ENCODE data around the gene FRMPD4.

FRMPD4 gene

DNA sequence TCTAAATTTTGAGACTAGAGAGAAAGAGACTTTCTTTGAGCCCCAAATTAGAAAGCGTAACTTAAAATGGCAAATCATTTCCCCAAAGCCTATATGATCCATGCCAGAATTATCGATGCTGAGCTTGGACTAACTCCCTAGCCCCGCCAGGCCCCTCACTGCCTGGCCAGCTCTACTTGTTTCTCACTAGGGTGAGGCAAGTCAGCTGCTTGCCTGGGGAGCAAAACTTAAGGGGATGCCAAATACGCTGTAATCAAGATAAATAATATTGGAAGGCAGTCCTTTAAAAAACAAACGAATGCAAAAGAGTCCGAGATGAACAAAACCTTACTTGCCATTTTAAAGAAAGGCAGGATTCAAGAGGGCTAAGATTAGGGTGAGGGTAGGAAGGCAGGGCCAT is 236.0 kb downstream of the FRMPD4 start:
- no peak for DNase-seq

DNA sequence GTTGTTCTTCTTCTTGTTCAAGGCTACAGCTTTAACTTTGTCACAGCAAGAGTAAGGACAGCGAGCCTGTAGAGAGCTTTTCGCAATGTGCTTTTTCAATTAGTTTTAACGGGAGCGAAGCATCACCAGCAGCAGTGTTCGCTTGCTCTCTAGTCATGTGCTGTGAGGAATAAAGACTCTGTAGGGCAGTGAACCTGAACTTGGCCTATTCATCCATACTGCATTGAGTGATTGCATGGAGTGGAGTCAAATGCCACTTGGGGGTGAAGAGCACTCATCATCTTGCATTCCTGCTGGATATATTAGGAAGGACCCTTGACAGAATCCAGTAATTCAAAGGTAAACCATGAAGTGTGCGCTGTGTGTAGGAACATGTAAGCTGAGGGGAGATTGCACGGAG is 240.0 kb downstream of the FRMPD4 start:
- DNase-seq, result no peak

DNA sequence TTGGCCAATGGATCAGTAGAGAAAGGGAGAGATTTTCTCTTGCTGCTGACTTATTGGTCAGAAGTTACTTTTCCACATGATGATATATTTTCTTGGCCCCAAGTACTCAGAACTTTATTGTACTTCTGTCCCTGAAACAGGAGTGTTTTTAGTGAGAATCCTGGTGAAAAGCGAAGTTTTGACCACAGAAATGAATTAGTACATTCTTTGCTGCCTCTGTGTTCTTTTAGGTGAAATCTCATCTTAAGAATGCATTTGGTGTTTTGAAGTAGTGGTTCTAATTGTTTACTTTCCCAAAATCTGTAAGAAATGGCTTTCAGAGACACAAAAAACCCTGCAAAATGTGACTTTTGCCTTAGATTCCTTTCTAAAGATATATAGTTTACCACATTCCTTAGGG is 240.4 kb downstream of the FRMPD4 start:
- DNase-seq, result no peak

DNA sequence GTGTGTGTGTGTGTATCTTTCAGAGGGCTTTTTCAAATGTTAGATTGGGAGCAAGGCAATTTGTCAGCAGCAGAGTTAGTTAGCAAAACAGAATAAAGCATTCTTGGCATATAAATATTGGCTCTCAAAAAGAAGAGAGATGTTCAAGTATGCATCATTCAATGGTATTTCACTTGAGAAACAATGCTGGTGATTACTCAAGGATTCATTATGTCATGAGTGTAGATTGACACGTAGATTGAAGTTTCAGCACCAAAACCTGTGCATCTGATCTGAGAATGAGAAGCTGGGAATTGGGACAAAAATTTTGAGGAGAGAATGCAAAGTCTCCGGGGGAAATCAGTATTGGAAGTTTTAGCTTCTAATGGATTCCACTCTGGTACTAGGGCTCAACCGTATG is 241.4 kb downstream of the FRMPD4 start:
- DNase-seq, result no peak

DNA sequence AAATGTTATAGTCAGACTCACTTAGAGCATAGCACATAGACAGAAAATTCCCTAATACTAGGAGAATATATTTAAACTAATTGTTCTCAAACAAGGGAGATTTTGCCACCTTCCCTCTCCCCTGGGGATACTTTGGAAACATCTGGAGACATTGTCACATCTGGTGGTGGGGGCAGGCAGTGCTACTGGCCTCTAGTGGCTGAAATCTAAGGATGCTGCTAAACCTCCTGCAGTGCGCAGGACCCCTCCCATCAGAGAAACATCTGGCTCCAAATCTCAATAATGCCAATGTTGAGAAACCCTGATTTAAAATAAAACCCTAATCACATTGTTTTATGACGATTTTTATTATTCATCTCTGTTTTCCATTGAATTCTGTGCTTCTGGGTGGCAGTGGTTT is 244.9 kb downstream of the FRMPD4 start:
- no peak for DNase-seq

DNA sequence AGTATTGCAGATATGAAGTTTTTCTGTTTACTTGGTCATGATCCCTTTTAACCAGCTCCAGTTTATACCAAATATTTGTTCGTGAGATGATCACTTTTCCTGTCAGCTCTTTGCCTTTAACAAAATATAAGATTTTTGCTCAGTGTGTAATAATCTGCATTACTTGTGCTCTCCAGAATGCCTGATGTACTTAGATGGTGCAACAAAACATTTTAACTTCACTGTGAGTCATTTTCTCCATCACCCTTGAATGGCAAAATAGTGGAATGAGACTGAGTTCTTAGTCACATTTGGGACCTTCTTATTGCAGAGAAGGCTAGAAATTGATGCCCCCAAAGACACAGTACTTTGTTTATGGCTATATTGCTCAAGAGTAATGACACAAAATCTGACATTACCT is 252.0 kb downstream of the FRMPD4 start:
- DNase-seq, result no peak

DNA sequence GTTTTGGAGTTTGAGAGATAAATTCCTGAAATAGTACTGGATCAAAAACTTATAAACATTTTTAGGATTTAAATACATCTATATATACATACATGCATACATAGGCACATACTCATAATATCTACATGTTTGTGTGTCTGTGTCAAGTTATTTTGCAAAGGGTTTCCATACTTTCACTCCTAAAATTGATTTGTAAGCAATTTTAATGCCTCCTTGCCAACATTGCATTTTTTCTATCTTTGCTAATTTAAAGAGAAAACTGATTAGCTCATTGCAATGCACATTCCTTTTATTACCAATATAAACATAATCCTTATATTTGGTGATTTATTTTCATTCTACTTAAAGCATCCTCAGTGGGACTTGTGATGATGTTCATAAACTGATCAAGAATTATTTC is 258.3 kb downstream of the FRMPD4 start:
- no peak for DNase-seq

DNA sequence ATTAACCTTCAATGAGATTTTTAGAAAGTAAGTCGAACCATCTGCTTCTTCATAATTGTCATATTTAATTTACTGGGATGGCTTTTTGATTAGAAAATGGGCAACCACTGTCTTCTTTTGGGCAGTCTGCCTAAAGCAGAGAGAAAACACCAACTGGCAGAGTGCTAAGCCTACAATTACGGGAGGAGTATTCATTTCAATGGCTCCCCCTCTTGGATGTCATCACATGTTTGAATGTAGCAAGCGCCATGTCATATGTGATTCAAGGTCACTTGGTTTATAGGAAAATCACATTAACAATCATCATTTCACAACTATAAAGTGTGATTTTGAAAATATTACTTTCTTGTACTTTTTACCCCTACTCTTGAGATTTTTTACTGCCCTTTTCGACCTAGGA is 261.9 kb downstream of the FRMPD4 start:
- no peak for DNase-seq

DNA sequence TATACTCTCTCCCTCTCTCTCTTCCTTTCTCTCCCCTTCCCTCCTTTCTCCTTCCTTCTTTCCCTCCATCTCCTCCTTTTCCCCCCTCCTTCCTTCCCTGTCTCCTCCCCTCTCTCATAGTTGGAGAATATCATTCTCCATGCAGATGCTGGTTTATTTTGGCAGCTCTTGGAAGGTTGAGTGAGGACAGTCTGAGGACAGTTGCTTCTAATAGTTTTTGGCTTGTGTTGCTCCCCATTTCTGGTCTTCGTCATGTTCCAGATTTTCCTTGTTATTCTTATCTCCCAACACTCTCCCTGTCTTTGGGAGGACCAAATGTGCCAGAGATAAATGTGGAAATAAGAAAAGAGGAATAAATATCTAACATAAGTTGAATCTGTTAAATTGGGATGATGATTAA is 263.0 kb downstream of the FRMPD4 start:
- DNase-seq, result no peak

DNA sequence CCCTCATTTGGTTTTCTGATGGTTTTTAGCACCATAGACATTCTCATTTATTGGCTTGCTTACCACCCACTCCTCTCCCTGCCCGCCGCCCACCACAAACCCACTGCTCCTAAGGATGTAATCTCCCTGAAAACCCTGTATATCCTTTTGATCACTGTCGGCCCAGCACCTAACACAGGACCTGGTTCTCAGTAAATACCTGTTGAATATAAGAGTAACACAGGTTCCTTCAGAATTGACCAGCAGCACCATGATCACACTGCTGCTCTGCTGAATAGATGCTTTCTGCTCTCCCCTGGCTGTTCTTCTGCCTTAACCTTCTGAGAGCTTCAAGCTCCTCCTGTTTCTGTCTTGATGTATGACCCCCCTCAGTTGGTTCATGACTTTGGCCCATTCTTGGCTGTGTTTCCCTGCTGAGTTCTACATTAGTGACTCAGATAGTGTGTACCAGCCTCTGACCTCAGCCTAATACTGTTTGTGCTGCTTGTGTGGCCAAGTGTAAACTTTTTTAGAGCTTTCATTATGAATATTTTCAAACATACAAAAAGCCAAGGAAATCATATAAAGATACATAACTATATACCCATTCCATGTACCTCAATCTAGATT is 265.3 kb downstream of the FRMPD4 start:
- no peak for DNase-seq

DNA sequence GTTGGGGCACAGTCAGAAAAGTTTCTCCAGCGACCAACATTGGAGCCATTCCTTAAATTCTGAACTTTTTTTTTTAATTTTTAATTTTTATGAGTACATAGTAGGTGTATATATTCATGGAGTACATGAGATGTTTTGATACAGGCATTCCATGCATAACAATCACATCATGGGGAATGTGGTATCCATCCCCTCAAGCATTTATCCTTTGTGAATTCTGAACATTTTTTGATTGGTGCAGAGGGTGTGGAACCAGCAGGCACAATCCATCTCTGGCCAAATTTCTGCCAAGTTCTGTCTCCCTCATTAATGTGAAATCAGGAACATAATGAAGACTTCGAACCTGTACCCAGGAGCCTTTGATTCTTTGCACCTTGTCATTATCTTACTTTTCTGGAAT is 267.0 kb downstream of the FRMPD4 start:
- no peak for DNase-seq

DNA sequence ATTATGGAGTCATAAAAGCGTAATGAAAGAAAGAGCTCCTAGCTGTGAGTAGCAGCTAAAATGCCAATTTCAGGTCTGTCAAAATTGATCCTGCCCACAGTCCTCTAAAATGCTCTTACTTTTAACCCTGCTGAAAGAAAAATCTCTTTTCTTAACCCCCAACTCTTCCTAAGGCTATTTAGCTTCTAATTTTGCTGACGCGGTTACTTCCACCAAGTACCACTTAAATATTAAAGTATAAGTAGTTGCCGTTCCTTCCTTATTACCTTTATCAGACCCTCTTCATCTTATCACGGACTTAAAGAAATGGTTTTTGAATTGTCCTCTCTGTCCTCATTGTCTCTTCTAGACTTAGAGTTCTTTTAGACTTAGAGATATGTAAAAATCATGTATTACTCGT is 272.2 kb downstream of the FRMPD4 start:
- no peak for DNase-seq

DNA sequence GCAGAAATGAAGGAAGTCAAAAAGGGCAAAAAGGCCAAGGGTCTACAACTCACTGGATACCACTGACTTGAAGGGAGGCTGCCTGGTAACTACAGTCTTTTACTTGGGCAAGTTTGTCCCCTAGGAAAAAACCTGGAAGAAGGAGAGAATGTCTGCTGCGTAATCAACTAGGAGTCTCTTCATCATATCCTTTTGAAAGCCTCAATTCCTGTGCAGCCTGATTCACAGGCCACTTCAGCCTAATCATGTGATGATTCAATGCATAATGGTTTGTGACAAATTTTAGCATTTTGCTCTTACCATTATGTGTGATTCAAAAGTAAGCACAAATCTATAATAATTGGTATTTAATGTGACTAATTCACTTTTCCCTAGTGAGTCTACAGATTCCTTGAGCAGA is 273.6 kb downstream of the FRMPD4 start:
- no peak for DNase-seq

DNA sequence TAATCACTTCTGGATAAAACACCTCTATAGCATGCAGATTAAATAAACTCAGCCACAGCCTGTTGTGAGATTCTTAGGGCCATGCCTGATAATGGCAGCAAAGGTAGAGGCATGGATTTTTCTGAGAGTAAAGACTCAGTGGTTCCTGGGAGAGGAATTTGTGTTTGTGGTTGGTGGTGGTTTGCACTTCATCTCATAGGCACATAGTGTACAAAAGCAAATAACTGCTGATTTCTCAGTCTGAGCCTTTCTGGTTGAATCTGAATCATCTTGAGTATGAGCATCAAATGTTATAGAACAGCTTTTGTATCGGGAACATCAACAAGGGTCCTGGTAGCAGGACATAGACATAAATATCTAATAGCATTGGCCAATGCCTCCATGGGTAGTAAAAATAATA is 274.3 kb downstream of the FRMPD4 start:
- DNase-seq, result no peak

DNA sequence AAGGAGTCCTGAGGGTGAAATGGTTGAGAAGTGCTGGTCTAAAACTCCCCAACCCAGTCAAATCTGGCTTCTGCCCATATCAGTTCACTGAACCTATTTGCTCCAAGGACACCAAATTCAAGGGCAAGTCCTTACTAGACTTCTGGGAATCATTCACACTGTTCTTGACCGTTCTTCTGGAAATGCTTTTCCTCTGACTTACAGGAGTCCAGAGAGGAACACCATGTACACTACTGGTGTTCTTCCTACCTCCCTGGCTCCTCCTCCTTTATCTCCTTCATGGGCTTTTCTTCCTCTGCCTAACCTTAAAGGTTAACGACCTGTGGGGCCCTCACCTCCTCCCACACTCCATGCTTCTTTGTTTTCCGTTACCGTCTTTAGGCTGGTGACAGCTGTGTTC is 281.3 kb downstream of the FRMPD4 start:
- no peak for DNase-seq

DNA sequence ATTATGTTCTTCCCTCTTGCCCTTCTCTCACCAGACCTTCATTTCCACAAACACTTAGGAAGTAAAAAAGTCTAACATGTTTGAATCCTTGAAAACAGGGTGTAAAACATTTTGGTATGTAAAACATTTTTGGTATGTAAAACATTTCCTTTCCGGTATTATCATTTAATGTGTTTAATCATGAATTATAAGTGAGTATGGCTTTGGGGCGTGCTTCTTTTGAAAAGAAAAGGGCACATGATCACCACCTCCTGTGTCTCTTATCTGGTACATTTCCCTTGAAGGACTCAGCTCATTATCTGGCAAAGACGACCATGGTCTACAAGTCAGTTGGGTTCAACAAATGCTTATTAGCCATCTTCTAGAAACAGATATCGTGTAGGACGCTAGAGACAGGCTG is 283.6 kb downstream of the FRMPD4 start:
- no peak for DNase-seq

DNA sequence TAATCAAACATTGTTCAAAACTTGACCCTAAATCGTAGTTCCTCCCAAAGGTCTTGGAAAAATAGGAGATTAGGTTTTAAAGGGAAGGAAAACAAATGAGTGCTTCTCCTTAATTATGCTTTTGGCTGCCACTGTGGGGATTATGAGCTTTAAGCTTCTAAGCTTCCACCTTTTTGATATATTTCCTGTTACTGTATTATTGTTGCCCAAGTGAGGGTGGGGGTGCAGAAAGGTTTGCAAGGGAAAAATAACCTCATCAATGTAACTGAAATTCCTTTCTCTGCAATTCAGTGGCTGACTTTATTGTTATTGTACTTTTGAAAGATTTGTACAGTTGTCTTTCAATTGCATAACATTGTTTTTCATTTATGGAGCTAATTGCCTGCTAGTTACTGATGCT is 285.1 kb downstream of the FRMPD4 start:
- no peak for DNase-seq

DNA sequence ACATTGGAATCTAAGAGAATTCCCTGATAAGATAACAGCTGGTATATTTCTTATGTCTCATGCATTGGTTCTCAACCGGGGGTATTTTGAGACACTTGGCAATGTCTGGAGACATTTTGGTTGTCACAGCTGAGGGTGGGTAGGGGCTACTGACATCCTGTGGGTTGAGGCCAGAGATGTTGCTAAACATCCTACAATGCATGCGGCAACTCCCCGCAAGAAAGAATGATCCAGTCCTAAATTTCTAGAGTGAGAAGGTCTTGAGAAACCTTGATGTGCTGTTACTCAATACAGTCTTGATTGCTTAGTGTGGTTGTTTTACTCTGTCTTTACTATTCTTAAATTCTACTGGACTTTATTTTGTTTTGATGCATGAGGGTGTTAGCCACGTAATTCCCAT is 287.2 kb downstream of the FRMPD4 start:
- DNase-seq, result no peak

DNA sequence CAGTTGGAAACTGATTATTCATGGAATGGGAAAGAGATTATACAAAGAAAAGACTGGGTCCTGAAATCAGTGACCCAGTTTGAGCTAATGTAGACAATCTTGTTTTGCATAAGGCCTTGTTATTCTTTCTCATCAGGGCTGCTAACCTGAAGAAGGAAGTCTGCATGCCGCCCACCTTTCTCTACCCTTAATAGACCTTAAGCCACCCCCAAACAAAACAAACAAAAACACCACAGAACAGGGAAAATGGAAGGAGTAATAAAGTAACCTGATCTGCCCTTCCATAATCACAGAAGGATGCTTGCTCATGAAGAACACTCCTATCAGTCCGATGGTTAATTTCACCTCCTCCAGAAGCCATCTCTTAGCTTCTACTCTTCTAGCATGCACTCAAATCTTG is 288.1 kb downstream of the FRMPD4 start:
- DNase-seq, result no peak

DNA sequence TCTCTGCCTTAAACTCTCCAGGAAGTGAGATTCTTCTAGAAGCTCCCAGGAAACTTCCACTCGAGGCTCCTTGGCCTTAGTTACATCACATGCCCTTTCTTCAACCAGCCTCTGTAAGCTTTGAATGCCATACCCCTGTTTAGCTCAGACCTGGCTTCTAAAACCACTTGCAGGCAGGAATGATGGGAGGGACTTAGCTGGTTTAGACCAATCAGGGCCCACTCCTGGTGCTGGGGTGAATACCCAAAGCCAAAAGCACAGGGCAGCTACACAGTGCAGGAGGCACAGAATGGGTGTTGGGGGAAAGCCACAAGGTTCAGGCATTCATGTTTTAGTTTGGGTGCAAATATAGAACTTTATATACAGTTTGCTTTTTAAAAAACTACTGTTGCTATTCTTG is 296.2 kb downstream of the FRMPD4 start:
- DNase-seq, result no peak

DNA sequence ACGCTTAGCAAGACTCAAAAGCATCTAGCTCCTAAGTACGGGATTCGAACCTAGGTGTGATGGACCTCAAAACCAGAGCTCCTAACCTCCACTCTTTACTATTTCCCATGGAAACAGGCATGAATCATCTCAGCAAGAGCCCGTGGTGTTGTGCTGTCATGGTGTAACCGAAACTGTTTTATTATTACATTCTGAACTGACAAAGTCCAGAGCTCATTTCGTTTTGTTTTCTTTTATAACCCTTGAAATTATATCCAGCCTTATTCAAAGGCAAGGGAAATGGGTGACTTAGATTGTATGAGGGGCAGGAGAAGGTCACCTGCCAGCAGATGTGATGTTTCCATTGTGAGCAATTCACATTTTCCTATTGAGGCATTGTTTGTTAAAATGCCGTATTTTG is 301.1 kb downstream of the FRMPD4 start:
- DNase-seq, result no peak

DNA sequence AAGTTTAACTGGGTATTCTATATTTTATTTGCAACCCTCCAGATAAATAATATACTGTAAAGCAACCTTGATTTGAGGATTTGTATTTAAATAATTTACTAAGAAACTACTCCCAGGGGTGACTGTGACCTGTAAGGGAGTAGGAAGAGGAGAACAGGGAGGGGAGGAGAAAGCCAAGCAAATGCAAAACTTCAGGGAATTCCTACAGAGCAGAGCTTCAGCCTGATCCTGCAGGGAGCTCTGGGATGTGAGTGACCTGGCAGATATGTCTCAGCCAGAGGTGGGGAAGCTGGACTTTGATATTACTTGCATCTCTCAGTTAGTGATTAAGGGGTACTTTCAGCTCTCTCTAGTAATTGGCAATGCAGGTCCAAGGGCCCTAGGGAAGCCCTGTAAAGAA is 302.0 kb downstream of the FRMPD4 start:
- no peak for DNase-seq

DNA sequence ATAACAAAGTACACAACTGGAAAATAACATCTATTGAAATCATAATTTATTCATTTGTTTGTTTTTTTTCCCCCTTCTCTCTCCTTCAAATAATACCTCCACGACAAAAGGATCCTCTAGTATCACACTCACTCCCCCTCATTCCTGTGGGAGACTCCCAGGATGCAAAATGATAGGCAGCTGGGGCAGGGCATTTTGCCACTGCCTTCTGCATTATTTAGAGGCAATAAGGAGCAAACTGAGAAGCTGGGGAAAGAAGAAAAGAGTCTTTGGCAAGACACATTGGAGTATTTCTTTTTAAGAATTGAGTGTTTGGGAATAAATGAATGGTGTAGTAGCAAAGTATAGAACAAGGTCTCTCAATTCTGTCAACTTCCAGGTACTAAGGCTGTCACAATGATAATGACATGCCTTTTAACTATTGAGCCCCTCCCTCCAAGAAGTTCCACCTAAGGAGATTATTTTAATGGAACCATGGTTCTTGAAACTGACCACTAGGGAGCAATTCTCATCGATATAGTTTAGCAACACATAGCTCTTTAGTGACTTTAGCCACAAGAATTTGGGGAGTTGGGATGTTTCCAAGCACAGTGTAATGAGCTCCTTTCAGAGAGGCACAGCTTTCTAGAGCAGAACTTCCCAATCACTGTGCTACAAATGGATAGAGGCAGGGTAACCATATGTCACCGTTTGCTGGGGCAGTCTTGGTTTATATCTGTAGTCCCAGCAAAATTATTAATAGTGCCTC is 303.3 kb downstream of the FRMPD4 start:
- DNase-seq, result no peak

DNA sequence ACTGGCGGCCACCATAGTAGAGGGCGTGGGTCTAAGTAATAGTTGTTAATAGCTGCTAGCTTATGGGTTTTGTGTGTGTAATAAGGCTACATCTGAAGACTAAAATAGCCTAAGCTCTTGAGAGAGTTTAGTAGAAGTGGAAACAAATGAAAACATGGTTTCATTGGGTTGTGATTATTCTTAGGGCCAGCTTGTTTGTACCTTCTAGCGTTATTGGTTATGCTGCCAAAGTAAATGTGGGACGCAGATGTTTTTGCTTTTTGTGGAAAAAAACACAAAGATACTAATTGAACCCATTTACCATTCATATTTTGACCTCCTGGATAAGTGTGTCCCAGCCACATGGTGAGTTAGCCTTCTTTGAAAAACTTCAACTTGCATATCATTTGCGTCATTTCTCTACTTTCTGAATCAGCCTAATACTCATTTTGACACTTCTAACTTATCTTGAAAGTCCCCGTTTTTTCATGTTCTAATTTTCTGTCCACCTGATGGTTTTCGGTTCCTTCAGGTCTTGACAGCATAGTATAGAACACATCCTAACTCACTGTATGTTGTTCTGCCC is 305.3 kb downstream of the FRMPD4 start:
- DNase-seq, result no peak
